GM18511 (cell line): ENCODE data around the gene CLMP.
"Not testable (repeated sequence)": the region's sequence is repeated elsewhere in the genome, so short reads cannot be mapped to it uniquely, and the experiment has no call there.

Experiments
- ATAC-seq: cut with Tn5 transposase; IDR thresholded peaks from one replicate; pipeline ENCODE4 v1.9.1; 2021; ENCODE audit warnings: mild to moderate bottlenecking, moderate library complexity; ENCODE audit not compliant: unreplicated experiment

CLMP gene

DNA sequence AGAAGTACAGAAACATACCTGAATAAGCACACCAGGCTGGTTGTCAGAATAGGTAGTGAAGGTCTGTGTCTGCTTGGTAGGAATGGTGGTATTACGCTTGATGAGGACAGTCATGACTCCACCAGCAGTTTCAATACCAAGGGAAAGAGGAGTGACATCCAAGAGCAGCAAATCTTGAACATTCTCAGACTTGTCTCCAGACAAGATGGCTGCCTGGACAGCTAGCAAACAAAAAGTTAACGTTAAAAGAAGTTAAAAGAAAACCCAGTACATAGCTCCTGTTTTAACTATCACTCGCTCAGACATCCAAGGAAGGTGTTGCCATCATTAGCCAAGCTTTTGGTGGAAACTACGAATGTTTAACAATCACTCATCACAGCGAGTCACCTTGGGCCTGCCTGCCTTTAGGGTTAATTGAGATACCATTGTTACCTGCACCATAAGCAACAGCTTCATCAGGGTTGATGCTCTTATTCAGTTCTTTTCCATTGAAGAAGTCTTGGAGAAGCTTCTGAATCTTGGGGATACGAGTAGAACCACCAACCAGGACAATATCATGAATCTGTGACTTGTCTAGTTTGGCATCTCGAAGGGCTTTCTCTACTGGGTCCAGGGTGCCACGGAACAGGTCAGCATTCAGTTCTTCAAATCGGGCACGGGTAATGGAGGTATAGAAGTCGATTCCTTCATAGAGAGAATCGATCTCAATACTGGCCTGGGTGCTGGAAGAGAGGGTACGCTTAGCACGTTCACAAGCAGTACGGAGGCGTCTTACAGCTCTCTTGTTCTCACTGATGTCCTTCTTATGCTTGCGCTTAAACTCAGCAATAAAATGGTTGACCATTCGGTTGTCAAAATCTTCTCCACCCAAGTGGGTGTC is 135.8 kb downstream of the CLMP start:
- ATAC-seq: not testable (repeated sequence)

GRCh38 chr11:123057661-123058305 is 137.3 kb downstream of the CLMP start:
- ATAC-seq: no peak

- no peak for ATAC-seq
These were observed 138.1 kb downstream of the CLMP start for GRCh38 chr11:123056835-123057491.

DNA sequence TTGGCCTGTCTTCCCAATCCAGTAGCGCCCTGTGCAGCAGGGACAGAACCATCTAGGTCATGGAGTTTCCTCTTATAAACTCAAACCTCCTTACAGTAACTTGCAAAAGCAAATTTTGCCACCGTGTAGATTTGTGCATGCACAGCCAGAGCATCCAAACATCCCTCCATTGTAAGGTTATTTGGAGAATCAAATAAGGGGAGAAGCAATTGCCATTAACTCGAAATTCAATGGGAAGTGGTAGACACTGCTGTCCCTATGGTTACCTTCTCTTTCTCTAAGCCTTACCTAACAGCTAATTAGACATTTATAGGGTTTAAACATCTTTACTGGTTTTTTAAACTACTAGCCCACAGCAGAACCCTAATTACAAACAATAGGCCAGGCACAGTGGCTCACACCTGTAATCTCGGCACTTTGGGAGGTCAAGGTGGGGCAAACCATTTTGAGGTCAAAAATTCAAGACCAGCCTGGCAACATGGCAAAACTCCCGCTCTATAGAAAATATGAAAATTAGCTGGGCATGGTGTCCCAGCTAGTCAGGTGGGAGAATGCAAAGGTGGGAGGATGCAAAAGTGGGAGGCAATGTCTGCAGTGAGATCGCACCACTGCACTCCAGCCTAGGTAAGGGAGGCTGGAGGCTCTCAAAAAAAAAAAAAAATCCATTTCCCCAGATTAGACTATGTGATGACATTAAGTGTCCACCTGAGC is 139.7 kb downstream of the CLMP start:
- ATAC-seq: no peak

DNA sequence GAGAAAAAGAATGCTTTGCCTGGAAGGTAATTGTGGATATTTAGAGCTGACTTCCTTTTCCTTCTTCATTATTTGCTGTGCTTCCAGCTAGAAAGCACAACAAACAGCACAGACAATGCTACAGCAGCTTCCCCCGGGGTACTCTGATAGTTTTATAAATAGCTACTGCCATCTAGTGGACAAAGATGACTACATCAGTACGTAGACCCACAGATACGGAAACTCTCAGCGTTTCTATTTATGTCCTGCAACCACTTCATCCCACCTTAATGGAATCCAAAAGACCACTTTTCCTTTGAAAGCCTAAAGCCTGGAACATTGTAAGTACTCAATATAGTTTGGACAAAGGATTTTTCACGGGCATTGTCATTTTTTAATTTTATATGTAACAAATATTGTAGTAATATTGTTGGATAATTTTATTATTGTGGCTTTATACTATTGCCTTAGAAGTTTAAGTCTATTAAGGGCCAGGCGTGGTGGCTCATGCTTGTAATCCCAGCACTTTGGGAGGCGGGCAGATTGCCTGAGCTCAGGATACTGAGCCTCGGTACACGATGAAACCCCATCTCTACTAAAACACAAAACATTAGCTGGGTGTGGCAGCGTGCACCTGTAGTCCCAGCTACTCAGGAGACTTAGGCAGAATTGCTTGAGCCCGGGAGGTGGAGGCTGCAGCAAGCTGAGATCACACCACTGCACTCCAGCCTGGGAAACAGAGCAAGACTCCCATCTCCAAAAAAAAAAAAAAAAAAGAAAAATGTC is 140.6 kb downstream of the CLMP start:
- ATAC-seq: peak; percentile 83

- ATAC-seq: no peak
These were observed 141.9 kb downstream of the CLMP start for GRCh38 chr11:123052901-123053721.

- no peak for ATAC-seq
These were observed 143.4 kb downstream of the CLMP start for GRCh38 chr11:123051634-123052033.

DNA sequence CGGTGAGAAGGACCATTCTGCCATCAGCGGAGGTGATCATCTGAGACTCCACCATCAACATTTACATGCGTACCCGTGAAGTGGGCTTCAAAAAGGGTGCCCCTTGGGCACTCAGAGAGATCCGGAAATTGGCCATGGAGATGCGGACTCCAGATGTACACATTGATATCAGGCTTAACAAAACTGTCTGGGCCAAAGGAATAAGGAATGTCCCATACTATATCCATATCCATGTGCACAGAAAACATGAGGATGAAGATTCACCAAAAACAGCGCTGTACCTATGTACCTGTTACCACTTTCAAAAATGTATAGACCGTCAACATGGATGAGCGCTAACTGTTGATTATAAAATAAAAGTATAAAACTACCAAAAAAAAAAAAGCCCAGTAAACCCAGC is 143.9 kb downstream of the CLMP start:
- no peak for ATAC-seq

- ATAC-seq: no peak
These were observed 147.1 kb downstream of the CLMP start for GRCh38 chr11:123047947-123048293.

DNA sequence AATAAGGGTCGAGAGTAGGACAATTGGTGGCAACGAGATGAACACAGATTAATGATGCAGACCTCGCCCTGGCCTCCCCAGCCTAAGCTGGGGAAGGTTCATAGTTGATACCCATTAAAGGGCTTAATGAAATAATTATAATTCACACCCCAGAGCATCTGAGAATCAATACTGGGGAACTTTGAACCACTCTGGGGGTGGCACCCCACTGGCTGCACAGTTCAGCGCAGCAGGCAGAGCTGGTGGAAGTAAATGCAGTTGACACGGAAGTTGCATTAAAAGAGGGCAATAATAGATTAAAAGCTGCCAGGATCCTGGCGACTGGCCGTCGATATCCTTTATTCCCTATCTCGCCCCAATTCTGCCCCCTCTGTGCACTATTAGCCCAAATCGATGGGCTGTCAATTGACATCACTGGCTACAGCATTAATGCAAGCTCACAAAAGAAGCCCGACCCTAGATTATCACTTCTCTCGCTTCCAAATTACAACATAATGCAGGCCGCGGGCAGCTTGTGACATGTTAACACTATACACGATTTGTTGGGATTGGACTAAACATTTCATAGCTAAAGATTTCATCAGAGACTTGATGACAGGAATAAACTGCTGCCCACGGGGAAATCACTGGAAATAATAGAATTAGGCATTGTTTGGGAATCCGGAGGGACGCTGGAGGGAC is 147.6 kb downstream of the CLMP start:
- ATAC-seq: no peak

GRCh38 chr11:123046473-123047259 is 148.4 kb downstream of the CLMP start:
- no peak for ATAC-seq

GRCh38 chr11:123045101-123045500 is 149.9 kb downstream of the CLMP start:
- ATAC-seq: no peak

DNA sequence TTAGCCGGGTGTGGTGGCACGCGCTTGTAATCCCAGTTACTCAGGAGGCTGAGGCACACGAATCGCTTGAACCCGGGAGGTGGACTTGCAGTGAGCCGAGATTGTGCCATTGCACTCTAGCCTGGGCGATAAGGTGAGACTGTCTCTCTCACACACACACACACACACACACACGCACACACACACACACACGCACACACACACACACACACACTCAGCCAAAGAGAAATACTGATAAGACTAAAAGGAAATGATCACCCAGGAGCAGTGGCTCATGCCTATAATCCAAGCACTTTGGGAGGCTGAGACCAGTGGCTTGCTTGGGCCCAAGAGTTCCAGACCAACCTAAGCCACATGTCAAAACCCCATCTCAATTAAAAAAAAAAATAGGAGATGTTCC is 153.9 kb downstream of the CLMP start:
- ATAC-seq: no peak

DNA sequence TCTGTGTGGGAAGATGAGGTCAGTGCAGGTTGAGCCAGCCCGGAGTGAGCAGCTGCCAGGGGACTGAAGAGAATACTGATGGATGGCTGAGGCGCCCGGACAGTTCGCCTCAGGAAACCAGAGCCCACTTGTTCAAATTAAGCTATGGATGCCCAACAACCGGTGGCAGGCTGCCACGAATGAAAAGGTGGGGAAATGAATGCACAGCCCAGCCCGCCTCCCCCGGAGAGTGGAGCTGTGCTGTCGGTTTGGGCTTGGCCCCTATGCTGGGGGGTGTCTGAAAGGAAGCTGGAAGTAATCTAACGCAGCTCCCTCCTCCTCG is 155.0 kb downstream of the CLMP start:
- ATAC-seq: no peak

DNA sequence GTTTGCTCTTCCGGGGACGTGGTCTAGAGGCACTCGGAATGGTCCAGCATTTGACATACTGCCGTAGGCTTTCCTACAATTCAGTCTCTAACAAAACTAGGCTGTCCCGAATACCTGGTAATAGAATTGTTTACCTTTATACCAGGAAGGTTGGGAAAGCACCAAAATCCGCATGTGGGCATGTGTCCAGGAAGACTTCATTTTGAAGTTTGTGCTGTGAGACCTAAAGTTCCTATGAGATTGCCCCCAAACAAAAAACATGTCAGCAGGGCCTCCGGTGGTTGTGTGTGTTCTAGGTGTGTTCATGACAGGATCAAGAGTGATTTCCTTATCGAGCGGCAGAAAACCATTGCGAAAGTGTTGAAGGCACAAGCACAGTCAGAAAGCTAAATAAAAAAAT is 159.2 kb downstream of the CLMP start:
- ATAC-seq: no peak

GRCh38 chr11:123034597-123034996 is 160.5 kb downstream of the CLMP start:
- no peak for ATAC-seq

- no peak for ATAC-seq
These were observed 161.2 kb downstream of the CLMP start for GRCh38 chr11:123033895-123034294.

GRCh38 chr11:123030517-123030916 is 164.5 kb downstream of the CLMP start:
- no peak for ATAC-seq

DNA sequence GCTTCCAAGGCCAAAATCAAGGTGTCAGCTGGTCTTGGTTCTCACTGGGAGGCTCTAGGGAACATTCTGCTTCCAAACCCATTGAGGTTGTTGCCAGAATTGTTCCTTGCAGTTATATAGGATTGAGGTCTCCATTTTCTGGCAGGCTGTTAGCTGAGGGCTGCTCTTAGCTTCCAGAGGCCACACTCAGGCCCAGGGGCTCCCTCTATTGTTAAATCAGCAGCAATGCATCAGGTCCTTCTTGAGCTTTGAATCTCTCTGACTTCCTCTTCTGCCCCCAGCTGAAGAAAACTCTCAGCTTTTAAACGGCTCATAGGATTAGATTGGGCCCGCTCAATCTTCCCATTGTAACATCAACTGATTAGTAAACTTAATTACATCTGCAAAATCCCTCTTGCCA is 174.1 kb downstream of the CLMP start:
- ATAC-seq: peak; percentile 68
